H1 (cell line): ENCODE measurements around the gene ARHGEF11. TPM values are rescaled to one million over a fixed set of nuclear protein-coding genes. Genes with fewer than 3 reads are reported as not detected.

Source experiments
- CTCF ChIP-seq, 3 experiments: IDR thresholded peaks; 1 replicate in 2 of 3; 2 replicates in 1 of 3; pipeline versions ENCODE4 v1.5.1 to v1.6.1; 2011; ENCODE audit warnings: low read length in 3 of 3, mild to moderate bottlenecking in 3 of 3, inconsistent platforms in 2 of 3, low read depth in 1 of 3, moderate library complexity in 1 of 3; ENCODE audit not compliant: insufficient read depth in 1 of 3; ENCODE audit errors: control extremely low read depth in 1 of 3
- NRF1 ChIP-seq: IDR thresholded peaks from 2 replicates; pipeline ENCODE4 v1.6.1; 2011; ENCODE audit warnings: mild to moderate bottlenecking, low read depth, low read length, improper control_type of control experiment
- POLR2AphosphoS5 ChIP-seq: IDR thresholded peaks from 2 replicates; pipeline ENCODE4 v1.6.1; 2011; ENCODE audit warnings: low read depth, low read length
- SIN3A ChIP-seq, 2 experiments: IDR thresholded peaks in 1 of 2; conservative IDR thresholded peaks in 1 of 2; 2 replicates each; pipeline ENCODE4 v1.6.1; 2011 to 2012; ENCODE audit warnings: low read length in 2 of 2, improper control_type of control experiment in 1 of 2, low read depth in 1 of 2, mild to moderate bottlenecking in 1 of 2
- SP1 ChIP-seq: IDR thresholded peaks from 2 replicates; pipeline ENCODE4 v1.6.1; 2011; ENCODE audit warnings: low read depth, low read length
- polyA plus RNA-seq, 7 experiments: library from polyadenylated mRNA; depleted of rRNA in 3 of 7; stranded (reverse) in 5 of 7; unstranded in 2 of 7; fragments of >200 nt in 5 of 7; fragments of 200-250 nt in 2 of 7; gene quantifications; 1 replicate in 5 of 7; 2 replicates in 1 of 7; 4 replicates in 1 of 7; pipeline versions ENCODE4 v1.2.1 to v1.2.3, GENCODE V29; 2011 to 2013; ENCODE audit warnings: missing spikeins in 2 of 7, mixed read lengths in 2 of 7
- total RNA-seq: library from RNA; stranded (reverse); fragmentation: NEBNext Ultra II Directional; extraction: Animal tissue kit (Norgen Biotek cat#: 25700); gene quantifications from 2 replicates; pipeline ENCODE4 v1.2.1, GENCODE V29; 2021

The ARHGEF11 gene
- total and polyA plus RNA-seq, 2 of the 8 experiments (the other 6 are each of a cell fraction or from before 2014, with no cell fraction given) = 19.9 to 33.1 TPM

DNA sequence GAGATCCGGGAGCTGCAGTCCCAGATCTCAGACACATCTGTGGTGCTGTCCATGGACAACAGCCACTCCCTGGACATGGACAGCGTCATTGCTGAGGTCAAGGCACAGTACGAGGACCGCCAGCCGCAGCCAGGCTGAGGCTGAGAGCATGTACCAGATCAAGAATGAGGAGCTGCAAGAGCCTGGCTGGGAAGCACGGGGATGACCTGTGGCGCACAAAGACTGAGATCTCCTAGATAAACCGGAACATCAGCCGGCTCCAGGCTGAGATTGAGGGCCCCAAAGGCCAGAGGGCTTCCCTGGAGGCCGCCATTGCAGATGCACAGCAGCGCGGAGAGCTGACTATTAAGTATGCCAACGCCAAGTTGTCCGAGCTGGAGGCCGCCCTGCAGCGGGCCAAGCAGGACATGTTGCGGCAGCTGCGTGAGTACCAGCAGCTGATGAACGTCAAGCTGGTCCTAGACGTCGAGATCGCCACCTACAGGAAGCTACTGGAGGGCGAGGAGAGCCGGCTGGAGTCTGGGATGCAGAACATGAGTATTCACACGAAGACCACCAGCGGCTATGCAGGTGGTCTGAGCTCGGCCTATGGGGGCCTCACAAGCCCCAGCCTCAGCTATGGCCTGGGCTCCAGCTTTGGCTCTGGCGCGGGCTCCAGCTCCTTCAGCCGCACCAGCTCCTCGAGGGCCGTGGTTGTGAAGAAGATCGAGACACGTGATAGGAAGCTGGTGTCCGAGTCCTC is 28.6 kb upstream of the ARHGEF11 start (continued):
- TF ChIP-seq CTCF (IDR thresholded peaks at IDR 0.05; ENCODE audit: control extremely low read depth in 1 of 3, insufficient read depth in 1 of 3, low read depth in 1 of 3, low read length in 3 of 3) (peak; percentile 63 to 82 (median 75)), SIN3A (conservative IDR thresholded peaks at IDR 0.05 in 1 of 2, IDR thresholded peaks at IDR 0.05 in 1 of 2; ENCODE audit: low read depth in 1 of 2, low read length in 2 of 2) (peak; percentile 45 to 65; a peak in 1 of 4 replicates), POLR2AphosphoS5 (no peak), SP1 (no peak), NRF1 (no peak)
